Glomerular visceral epithelial cell (primary cell): ENCODE measurements around the gene CAPN12.
"Not testable (repeated sequence)": the region's sequence is repeated elsewhere in the genome, so short reads cannot be mapped to it uniquely, and the experiment has no call there.

Experiments
- DNase-seq: peaks from one replicate; pipeline ENCODE4 v3.0.0-alpha.2; 2016; ENCODE audit errors: extremely low spot score

CAPN12 gene

GRCh38 chr19:38744298-38744681, at the start of gene CAPN12:
Gene CAPN12 (minus strand): TSS chr19:38744474. CDS start chr19:38744165, 309 bp downstream.
- no peak for DNase-seq

GRCh38 chr19:38793671-38794070, 49.4 kb upstream of the CAPN12 start:
- DNase-seq = no peak

- DNase-seq = peak; percentile 16
Measured at GRCh38 chr19:38793177-38793576, 48.9 kb upstream of the CAPN12 start.

GRCh38 chr19:38792250-38793111, 48.2 kb upstream of the CAPN12 start:
- no peak for DNase-seq

GRCh38 chr19:38791451-38792064, 47.3 kb upstream of the CAPN12 start:
- not testable (repeated sequence) for DNase-seq

GRCh38 chr19:38790507-38791403, 46.5 kb upstream of the CAPN12 start:
- not testable (repeated sequence) for DNase-seq

GRCh38 chr19:38788478-38789243, 44.4 kb upstream of the CAPN12 start, which contains the start of gene LGALS7B:
Gene LGALS7B (plus strand): TSS chr19:38789200. CDS start chr19:38789227, 27 bp downstream.
- no peak for DNase-seq

GRCh38 chr19:38786572-38787265, 42.4 kb upstream of the CAPN12 start:
- no peak for DNase-seq

GRCh38 chr19:38786061-38786460, 41.8 kb upstream of the CAPN12 start:
- DNase-seq = not testable (repeated sequence)

GRCh38 chr19:38785187-38785699, 41.0 kb upstream of the CAPN12 start:
- no peak for DNase-seq

GRCh38 chr19:38784224-38784623, 40.0 kb upstream of the CAPN12 start:
- DNase-seq = no peak

- DNase-seq = not testable (repeated sequence)
Measured at GRCh38 chr19:38782212-38782611, 37.9 kb upstream of the CAPN12 start.

GRCh38 chr19:38781058-38781457, 36.8 kb upstream of the CAPN12 start:
- DNase-seq = no peak

GRCh38 chr19:38780443-38780842, 36.2 kb upstream of the CAPN12 start:
- DNase-seq = no peak

GRCh38 chr19:38778733-38779132, 34.5 kb upstream of the CAPN12 start:
- no peak for DNase-seq

- DNase-seq = no peak
Measured at GRCh38 chr19:38774181-38774950, 30.1 kb upstream of the CAPN12 start.

GRCh38 chr19:38773469-38774177, 29.3 kb upstream of the CAPN12 start, which contains the start of gene LGALS7:
Gene LGALS7 (minus strand): TSS chr19:38773517. CDS start chr19:38773492, 25 bp downstream.
- no peak for DNase-seq

GRCh38 chr19:38771569-38771968, 27.3 kb upstream of the CAPN12 start:
- DNase-seq = not testable (repeated sequence)

- DNase-seq = not testable (repeated sequence)
Measured at GRCh38 chr19:38770949-38771275, 26.6 kb upstream of the CAPN12 start.
